ENCODE measurements around the gene IMP3.
"Not testable (repeated sequence)": the region's sequence is repeated elsewhere in the genome, so short reads cannot be mapped to it uniquely, and the experiment has no call there.

Gene IMP3

DNA sequence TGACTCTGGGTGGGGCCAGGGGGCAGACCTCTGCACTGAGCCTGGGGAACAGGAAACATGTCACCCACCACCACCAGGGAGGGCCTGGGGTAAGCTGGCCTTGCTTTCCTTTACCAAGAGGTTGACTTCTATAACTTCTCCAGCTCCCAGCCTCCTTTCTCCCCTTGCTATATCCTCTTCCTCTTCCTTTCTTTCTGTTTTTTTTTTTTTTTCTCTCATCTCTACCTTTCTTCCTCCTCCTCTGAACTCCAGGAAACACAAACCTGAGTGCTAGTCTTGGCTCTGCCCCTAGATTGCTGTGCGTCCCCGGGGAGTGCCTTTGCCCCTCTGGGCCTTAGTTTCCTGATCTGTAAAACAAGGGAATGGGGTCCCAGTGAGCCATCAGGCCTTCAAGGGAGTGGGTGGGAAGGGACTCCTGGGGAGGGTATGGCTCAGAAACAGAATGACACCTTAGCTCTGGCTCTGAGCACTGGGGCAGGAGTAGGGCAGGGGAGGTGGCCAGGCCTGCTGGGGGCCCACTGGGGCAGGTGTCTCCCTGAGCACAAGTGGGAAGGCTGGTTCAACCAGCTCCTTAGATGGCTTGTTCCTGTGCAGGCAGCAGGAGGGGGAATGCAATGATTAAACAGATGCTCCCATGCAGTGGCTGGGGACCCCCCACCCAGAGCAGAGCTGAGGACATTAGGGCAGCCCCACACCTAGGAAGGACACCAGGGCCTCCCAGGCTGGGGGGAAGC, 12.0 kb upstream of the IMP3 start:
- in situ Hi-C loops (cut with MboI; ENCODE audit: low sequenced_read_pairs) = no loop called here

DNA sequence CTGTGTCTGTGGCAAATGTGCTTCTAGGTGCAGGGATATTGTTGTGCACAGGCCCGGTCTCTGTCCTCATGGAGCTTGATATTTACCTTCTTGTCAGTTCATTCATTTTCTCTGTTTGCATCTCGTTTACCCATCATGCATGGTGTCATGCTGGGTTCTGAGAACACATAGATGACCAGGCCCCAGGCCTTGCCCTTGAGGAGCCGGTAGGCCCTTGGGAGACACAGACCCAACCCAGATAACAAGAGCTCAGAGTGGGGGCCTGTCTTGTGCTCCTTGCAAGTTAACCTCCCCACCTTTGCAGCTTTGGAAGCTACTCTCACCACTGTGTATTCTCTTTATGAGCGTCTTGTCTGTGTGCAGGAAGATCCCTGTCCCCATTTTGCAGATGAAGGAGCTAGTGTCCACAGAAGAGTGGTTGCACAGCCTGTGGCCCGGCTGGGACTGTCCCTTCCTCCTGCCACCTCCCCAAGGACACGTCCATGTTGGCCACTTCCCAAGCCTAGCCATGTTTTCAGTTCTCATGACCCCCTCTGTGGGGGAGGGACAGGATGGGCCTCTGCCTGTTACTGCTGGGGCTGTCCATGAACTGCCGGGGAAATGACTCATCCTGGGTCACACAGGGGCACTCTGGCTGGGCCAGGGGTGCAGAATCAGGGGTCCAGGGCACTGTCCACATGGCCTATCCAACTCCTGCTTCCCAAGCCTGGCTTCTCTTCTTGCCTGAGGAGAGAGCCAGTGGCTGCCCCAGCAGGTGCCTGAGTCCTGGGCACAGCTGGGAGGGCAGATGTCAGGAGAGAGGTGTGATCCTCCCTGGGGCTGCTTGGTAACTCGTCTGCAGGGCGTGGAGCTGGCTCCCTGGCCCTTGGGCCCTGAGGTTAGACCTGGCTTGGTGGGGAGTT, 11.1 kb upstream of the IMP3 start:
- in situ Hi-C loops (cut with MboI; ENCODE audit: low sequenced_read_pairs) = no loop called here

DNA sequence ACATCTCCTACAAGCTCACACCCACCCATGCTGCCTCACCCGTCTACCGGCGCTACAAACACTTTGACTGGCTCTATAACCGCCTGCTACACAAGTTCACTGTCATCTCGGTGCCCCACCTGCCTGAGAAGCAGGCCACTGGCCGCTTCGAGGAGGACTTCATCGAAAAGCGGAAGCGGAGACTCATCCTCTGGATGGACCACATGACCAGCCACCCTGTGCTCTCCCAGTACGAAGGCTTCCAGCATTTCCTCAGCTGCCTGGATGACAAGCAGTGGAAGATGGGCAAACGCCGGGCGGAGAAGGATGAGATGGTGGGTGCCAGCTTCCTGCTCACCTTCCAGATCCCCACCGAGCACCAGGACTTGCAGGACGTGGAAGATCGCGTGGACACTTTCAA, 9.8 kb upstream of the IMP3 start:
- in situ Hi-C loops (cut with MboI; ENCODE audit: low sequenced_read_pairs) = no loop called here

DNA sequence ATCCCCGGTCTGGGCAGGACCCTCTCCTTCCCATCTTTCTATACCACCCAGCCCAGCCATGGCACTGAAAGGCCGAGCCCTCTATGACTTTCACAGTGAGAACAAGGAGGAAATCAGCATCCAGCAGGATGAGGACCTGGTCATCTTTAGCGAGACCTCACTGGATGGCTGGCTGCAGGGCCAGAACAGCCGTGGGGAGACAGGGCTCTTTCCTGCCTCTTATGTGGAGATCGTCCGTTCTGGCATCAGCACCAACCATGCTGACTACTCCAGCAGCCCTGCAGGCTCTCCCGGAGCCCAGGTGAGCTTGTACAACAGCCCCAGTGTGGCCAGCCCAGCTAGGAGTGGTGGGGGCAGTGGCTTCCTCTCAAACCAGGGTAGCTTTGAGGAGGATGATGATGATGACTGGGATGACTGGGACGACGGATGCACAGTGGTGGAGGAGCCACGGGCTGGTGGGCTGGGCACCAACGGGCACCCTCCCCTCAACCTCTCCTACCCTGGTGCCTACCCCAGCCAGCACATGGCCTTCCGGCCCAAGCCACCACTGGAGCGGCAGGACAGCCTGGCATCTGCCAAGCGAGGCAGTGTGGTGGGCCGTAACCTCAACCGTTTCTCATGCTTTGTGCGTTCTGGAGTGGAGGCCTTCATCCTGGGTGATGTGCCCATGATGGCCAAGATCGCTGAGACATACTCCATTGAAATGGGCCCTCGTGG, 9.2 kb upstream of the IMP3 start:
- in situ Hi-C loops (cut with MboI; ENCODE audit: low sequenced_read_pairs) = no loop called here

DNA sequence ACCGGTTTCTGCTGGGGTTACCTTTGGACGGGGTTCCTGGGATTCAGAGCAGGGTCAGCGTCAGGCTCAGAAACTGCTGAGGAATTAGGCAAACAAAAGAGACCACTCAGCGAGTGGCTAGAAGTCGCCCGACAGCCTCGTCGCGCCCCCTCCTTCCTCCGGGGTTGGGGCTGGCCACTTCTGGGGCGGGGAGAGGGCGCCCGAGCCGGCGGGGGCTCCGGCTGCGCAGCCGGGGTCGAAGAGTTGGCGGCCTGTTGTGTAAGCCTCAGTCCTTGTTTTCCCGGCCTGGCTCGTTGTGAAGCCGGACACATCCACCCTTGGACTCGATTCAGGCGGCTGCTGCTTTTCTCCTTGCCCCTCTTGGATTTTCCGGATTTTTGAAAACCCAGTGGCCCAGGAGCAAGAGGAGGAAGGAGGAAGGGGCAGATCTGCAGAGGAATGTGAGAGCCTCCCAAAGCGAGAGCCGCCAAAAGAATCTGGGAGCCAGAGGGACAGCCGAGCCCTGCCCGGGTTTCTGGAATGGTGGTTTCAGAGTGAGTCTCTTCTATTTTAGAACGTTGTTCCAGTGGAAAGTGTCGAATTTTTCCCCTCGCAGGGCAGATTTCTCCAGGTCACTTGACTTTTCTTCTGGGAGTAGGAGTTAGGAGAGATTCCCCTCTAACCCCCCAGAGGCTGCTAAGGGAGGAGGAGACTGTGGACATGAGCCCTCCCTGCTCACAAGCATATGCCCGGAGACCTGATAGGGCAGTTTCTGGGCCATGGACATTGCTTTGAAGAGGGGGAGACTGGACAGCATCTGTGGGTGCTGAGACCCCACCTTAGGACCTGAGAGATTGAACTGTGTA, 8.4 kb upstream of the IMP3 start:
- in situ Hi-C loops (cut with MboI; ENCODE audit: low sequenced_read_pairs) = no loop called here

DNA sequence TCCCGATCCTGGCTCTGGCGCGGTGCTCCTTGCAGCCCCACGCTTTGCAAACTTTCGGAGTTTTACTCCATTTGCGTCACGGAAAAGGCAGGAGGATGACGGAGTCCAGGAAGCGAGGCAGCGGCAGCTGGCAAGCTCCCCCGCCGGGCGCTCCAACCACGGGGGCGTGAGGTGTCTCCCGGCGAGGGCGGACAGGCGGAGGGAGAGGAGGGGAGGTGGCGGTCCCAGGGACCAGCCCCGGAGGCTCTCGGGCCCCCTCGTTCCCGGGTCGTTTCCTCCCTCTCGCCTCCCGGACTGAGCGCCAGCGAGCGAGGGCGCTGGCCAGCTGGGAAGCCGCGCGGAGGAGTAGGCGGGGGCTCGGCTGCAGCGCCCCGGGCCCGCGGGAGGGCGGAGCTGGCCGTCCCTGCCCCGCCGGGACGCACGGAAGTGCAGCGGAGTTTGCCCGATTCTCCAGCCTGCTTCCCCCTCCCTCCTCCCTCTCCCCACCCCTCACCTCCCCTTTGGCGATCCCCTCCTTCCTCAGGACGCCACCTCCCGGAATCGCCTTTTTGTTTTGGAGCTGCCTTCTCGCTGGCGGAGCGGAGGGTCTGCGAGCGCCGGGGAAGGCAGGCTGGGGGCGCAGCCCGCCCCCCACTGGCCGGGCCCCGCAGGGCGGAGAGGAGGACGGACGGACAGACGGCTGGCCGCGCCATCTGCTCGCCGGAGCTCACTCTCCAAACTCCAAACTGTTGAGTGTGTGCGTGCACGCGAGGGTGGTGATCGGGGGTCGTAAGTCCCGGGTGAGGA, 7.5 kb upstream of the IMP3 start, which contains the start of gene SNX33:
TSS of gene SNX33 (plus strand) at position 543 of the 786 bp plus-strand sequence. CDS start 1,191 bp downstream, outside the sequence.
- in situ Hi-C loops (cut with MboI; ENCODE audit: low sequenced_read_pairs) = no loop called here

DNA sequence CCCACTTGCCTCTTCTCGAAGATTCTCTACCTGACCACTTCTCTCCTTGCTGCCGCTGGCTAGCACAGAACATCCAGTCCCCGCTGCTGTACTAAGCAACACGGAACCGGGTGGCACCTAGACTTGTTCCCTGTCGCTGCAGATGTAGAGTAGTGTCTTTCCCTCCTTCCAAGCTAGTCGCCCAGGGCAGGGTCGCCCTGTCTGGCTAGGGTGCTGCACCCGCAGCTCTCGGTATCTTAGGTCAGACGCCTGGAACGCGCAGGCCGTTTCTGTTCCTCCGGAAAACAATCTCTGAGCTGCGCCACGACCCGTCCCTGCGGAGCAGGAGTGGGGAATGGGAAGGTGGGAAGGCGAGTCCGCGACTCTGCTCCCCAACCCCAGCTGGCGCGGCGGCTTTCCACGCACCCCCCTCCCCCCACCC, 6.9 kb upstream of the IMP3 start:
- in situ Hi-C loops (cut with MboI; ENCODE audit: low sequenced_read_pairs) = no loop called here

DNA sequence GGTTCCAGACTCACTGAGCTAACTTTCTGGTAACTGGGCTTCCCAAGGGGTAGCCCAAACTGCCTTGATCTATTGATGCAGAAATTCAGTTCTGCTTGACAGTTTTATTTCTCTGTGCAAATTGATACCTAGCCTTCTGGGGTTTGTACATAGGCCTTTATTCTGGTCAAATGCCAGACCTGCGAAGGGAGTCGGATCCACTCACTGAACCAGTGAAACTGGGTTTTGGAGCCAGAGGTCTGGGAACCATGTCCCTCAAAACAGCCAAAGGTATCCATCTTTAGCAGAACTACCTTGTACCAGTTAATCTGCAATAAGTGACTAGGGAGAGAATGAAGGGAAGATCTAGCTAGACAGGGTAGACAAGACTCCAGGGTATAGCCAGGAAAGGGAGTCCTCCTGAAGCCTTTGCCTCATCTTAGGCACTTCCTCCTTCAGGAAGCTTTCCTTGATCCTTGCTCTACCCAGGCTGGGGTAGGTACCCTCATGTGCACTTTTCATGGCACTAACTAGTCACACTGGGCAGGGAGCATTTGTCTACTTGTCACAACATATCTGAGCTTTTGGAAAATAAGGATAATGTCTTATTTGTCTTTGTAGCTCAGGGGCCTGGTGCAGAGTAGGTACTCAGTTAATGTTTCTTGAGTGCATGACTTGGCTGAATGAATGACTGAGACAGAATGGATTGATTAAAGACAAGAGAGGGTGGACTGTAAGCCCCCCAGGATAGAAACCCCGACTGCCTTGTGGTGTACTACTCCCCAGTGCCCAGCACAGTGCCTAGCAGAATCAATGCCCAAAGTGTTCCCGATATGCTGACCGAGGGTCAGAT, 6.3 kb upstream of the IMP3 start:
- in situ Hi-C loops (cut with MboI; ENCODE audit: low sequenced_read_pairs) = no loop called here

DNA sequence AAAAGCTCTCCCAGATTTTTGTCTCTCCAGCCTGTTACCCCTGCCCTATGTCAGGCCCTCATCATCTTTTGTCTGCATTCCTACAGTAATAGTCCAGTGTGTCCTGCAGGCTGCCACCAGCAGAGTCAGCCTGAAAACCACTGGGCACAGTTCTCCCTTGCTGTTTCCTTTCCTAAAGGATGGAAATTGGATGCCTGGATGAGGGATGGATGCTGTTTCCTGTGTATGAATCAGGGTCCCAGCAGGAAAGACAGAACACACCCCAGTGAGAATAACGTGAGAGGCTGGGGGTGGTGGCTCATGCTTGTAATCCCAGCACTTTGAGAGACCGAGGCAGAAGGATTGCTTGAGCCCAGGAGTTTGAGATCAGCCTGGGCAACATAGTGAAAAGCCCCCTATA, 4.4 kb upstream of the IMP3 start:
- in situ Hi-C loops (cut with MboI; ENCODE audit: low sequenced_read_pairs) = no loop called here

DNA sequence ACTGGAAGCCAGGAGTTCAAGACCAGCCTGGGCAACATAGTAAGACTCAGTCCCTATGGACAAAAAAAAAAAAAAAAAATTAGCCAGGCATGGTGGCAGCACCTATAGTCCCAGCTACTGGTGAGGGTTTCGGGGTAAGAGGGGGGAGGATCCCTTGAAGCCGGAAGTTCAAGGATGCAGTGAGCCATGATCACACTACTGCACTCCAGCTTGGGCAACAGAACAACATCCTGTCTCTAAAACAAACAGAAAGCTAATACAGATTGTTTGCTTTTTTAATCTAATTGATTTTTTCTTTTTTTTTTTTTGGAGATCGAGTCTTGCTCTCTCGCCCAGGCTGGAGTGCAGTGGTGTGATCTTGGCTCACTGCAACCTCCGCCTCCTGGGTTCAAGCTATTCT, 1.6 kb upstream of the IMP3 start:
- in situ Hi-C loops (cut with MboI; ENCODE audit: low sequenced_read_pairs) = no loop called here

DNA sequence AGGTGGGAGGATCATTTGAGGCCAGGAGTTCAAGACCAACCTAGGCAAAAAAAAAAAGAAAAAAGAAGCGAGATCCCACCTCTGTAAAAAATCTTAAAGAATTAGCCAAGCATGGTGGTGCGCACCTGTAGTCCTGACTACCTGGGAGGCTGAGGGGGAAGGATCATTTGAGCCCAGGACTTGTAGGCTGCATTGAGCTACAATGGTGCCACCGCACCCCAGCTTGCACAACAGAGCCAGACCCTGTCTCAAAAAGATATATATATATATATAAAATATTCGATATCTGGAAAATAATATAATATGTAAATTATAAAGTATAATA, 1.1 kb upstream of the IMP3 start:
- in situ Hi-C loops (cut with MboI; ENCODE audit: low sequenced_read_pairs) = no loop called here

DNA sequence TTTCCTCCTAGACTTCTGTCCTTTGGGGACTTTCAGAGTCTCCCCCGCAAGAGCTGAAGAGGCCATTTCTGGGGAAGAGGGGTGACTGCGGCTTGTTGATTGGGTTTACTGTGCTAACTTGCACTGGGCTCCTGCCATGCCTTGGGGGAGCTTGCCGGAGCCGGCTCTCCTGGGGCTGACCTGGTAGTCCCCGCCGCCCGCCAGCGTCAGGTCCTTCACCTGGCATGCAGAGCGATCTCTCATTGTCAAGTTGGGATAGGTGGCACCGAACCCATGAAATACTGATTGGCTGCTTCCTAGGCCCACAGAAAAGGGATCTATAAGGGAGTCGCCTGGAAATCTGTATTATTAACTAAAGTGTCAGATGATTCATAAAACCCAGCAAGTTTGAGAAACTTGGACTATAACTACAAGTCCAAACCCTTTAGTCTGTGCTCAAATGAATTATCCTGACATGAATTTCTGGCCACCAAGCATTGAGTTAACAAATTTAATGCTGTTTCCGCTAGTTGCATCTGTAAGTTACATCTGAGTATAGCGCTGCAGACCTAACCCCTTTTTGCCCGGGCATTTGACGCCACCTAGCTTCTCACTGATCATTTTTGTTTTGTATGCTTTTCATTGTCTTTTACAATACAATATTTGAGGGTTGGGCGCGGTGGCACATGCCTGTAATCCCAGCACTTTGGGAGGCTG, 607 bp upstream of the IMP3 start:
- in situ Hi-C loops (cut with MboI; ENCODE audit: low sequenced_read_pairs) = no loop called here

DNA sequence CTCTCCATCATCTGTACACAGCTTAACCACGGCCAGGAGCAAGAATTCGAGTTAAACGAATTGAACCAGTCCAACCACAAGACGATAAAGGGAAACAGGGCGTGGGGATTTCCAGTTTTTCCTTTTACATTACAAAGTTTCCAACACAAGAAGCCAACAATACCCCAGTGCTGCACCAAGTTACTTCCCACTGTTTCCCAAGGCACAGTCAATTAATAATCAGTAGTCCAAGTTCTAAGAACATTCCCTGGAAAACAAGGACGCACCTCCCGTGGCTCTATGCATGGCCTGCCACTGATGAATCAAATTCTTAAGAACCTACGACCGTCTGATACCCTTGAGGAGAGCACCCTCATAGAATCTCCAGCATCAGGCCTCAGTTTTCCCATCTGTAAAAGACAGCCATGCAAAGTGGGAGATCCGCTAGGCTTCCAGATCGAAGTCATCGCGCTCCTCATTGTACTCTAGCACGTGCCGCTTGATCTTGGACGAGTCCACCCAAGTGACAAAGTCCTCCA, 774 bp downstream of the IMP3 start:
- in situ Hi-C loops (cut with MboI; ENCODE audit: low sequenced_read_pairs) = no loop called here

DNA sequence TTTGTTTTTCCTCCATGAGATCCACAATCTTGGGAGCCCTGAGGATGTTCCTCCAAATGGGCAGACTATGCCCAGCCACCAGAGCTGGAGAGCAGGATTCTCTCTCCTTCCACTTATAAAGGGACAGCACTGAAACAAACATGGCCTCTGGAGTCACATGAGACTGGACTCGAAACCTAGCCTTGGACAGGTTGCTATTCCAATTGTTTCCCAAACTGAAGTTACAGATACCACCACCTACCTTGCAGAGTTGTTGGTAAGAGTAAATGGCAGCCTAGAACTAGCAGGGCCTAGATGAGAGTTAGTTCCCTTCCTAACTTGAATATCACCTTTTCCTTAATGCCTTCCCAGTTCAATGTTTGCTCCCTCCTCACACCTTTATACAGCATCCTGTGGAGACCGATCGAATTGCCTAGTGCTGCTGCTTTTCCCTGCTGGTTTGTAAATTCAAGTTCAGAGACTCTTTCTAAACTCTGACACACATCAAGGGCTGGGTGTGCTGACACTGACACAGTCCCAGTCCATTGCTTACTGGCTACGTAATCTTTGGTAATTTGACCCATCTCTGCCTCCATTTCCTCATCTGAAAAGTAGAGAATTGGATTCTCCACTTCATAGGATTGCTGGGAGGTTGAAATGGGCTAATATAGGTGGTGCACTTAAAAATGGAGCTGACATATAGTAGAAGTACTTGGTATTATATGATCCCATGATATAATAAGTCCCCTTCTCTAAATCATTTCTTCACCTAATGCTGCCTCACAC, 2.6 kb downstream of the IMP3 start:
- in situ Hi-C loops (cut with MboI; ENCODE audit: low sequenced_read_pairs) = no loop called here

DNA sequence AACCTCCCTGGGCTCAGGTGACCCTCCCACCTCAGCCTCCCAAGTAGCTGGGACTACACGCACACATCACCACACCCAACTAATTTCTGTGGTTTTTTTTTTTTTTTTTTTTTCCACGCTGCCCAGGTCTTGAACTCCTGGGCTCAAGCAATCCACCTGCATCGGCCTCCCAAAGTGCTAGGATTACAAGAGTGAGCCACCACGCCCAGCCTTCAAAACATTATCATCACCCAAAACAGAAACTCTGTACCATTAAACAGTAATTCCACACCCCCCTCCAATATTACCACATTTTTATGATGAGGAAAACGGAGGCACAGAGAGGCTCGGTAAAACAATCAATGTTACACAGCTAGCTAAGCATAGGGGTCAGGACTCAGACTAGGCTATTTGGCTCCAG, 4.0 kb downstream of the IMP3 start:
- in situ Hi-C loops (cut with MboI; ENCODE audit: low sequenced_read_pairs) = no loop called here

DNA sequence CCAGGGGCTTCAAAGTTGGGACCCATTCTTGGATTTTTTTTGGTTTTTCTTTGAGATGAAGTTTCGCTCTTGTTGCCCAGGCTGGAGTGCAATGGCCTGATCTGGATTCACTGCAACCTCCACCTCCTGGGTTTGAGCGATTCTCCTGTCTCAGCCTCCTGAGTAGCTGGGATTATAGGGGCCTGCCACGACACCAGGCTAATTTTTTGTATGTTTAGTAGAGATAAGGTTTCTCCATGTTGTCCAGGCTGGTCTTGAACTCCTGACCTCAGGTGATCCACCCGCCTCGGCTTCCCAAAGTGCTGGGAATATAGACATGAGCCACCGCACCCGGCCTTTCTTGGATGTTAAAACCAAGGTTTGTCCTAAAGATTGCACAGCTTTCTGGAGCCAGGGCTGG, 6.1 kb downstream of the IMP3 start:
- in situ Hi-C loops (cut with MboI; ENCODE audit: low sequenced_read_pairs) = not testable (repeated sequence)

DNA sequence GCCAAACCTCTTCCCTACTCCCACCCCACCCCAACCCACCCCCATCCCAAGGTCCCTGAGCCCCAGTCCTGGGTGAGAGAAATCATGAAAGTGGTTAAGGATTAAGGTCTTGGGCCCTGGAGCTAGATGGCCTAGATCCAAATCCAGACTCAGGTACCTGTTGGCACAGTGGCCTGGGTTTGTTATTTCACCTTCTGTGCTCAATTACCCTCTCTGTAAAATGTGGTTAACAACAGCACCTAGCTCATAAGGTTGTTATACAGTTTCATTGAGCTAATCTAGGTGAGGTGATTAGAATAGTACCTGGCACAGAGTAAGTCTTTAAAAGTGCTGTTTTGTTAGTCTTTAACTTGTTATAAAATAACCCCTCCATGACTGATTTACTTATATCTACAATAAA, 8.1 kb downstream of the IMP3 start:
- in situ Hi-C loops (cut with MboI; ENCODE audit: low sequenced_read_pairs) = no loop called here
